RCC 7860 (cell line): ENCODE measurements around the gene SCFD1.
"Not testable (repeated sequence)": the region's sequence is repeated elsewhere in the genome, so short reads cannot be mapped to it uniquely, and the experiment has no call there.

Experiments used
- DNase-seq: peaks from one replicate; pipeline ENCODE4 v3.0.0-alpha.2; 2015; ENCODE audit warnings: low spot score
- FAIRE-seq: peaks from 2 replicates; lab custom pipeline; 2012; peaks lifted over from hg19 to GRCh38; lab: Jason Lieb, UNC

SCFD1 gene

DNA sequence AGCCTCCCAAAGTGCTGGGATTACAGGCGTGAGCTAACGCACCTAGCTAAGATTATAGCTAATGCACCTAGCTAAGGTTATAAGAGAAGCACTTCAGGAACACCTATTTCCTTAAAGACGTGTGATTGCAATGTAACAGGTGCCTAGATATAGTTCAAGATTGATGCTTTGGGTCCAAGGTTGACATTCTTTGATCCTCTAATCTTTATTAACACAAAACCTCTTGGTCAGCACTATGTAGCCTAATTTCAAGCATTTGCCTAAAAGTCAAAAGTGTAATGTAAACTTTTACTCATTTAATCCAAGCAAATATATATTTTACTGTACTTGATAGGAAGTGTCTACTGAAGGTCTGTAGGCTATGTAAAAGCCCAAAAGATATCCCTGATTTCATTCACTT is 36.5 kb downstream of the SCFD1 start:
- DNase-seq (no peak), FAIRE-seq (no peak)

DNA sequence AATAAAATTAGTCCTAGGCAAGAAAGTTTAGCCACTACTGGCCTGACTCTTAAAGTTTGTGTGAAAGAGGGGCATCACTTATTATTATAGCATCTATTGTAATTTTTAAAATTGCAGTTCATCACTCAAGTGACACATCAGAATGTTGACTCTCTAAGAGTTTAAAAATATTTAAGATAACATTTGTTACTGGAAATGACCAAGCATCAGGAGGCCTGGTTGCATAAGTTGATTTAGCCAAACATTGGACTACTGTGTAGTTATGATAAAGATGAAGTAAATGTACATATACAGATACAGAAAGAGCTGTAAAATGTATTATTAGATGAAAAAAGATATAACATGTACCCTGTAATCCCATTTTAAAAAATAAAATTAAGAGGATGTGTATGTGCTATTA is 47.5 kb downstream of the SCFD1 start:
- DNase-seq (no peak), FAIRE-seq (no peak)

DNA sequence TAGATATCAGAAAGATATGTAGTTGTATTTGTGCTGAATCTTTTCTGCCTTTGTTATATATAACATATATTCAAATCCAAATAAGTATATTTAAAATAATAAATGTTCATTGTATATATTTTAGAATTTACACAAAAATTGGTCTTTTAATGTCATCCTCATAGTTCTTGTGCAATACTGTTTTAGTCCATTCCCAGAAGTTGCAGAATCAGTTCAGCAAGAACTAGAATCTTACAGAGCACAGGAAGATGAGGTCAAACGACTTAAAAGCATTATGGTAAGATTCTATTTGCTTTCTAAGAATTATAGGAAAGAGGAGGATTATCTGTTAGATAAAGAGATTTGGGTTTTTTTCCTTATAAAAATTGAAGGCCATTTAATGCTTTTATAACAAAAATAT is 51.0 kb downstream of the SCFD1 start:
- DNase-seq (no peak), FAIRE-seq (no peak)

DNA sequence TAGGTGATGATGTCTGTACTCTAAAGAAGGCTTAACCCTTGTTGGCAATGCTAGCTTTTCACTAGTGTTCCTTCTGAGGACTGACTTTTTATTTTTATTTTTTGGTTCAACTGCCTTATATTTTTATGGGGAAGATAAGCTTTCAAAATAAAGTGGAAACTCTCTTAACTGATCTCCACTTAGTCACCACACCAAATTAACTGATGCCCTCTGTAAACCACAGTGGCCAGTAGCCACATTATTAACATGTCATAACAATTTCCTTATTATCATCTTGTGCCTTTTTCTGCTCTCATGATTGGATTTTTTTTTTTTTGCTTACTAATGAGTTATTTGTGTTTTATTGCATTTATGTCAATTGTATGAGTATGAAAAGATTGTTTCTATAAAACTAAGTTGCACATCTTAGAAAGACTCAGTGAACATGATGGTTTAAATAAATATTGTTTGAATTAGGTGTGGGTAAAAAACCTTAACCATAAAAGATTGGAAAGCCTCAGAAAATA is 56.9 kb downstream of the SCFD1 start:
- no peak for DNase-seq
- FAIRE-seq: no peak

DNA sequence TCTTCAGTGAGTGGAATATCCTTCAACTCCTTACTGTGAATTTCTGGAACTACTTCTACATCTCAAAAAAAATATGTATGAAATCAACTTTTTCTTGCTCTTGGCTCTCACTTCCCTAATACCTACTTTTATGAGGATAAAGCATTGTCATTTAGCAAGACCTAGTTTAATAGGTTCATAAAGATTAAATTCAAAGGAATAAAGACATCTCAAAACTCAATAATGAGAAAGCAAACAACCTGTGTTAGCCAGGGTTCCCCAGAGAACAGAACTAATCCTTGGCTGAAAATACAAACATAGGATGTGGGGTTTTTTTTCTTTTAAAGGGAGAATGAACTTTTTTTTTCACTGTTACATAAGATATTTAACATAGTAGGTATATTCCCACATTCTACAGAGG is 57.9 kb downstream of the SCFD1 start:
- no peak for FAIRE-seq
- DNase-seq: no peak

DNA sequence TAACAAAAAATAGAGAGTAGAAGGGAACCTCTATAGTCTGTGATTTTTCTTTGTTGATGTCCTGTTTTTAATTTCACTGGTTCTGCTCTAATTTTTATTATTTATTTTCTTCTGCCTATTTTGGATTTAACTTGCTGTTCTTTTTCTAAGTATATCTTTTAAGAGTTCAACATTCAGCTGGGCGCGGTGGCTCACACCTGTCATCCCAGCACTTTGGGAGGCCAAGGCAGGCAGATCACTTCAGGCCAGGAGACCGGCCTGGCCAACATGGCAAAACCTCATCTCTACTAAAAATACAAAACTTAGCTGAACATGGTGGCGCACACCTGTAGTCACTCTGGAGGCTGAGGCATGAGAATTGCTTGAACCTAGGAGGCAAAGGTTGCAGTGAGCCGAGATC is 58.7 kb downstream of the SCFD1 start:
- not testable (repeated sequence) for DNase-seq, FAIRE-seq

DNA sequence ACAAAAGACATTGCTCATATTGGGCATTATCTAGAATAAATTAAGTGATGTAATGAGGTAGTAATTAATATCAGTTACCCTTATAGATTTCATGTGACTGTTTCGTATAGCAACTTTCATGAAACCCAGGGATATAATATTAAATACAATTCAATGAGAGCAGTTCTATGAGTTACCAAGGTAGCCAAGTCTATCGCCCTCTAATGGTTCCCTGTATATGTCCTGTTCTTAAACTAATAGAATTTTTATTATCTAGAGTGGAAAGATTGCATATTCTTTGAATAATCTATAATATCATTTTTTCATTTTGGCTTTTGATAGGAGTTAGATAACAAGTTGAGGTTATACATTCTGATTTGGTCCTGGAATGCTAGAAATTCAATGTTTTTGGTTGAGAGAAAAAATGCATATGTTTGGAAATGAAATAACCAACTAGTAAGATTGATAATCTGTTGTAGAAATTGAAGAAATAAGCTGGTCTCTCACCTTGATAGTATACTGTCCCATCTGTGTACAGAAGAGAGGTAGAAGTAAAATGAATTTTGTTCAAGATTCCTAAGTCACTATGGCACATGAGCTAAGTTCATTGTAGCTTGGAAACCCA is 59.7 kb downstream of the SCFD1 start:
- DNase-seq (no peak), FAIRE-seq (no peak)

DNA sequence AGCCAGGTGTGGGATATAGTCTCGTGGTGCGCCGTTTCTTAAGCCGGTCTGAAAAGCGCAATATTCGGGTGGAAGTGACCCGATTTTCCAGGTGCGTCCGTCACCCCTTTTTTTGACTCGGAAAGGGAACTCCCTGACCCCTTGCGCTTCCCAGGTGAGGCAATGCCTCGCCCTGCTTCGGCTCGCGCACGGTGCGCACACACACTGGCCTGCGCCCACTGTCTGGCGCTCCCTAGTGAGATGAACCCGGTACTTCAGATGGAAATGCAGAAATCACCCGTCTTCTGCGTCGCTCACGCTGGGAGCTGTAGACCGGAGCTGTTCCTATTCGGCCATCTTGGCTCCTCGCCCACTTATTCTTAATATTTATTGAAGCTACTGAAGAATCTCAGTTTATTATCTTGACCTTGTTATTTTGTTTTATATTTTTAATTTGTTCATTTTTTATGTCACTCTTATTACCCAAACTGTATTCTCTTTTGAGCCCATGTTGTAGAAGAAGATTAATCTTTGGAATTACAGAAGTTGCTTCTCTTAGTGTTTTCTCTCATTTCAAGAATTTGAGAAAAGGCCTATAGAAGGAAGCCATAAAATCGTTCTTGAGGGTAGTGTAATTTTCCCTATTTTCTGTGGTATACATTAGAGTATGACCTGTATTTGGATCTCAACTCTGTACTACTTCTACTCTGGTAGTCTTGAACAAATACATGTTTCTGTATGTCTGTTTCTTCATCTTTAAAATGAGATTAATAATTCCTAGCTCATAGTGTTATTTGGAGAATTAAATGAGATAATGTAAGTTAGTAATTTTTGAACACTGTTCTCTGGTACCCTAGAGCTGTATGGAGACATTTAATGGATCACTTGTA is 68.6 kb downstream of the SCFD1 start:
- not testable (repeated sequence) for FAIRE-seq, DNase-seq

DNA sequence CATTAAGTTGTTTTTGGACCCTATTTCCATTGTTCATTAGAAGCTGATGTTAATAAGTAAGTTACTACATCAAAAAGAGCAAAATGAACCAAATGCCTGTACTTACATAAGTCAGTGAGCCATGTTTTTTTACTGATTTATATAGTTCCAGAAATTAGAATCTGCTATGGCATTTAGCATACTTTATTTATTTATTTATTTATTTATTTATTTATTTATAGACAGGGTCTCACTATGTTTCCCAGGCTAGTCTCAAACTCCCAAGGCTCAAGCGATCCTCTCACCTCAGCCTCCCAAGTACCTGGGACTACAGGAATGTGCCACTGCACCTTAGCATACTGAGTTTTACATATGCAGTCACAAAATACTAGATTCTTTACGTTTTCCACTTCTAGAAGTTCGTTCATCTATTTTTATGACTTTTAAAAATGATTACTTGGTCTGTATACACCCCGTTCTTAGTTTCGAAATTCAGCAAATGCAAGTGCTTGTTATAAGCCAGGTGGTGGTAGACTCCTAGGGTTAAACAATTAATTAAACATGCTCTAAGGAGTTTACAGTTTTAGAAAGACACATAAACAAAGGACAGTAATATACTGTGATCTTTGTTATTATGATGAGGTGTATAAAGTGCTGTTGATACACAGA is 69.8 kb downstream of the SCFD1 start:
- FAIRE-seq: no peak
- DNase-seq: no peak

DNA sequence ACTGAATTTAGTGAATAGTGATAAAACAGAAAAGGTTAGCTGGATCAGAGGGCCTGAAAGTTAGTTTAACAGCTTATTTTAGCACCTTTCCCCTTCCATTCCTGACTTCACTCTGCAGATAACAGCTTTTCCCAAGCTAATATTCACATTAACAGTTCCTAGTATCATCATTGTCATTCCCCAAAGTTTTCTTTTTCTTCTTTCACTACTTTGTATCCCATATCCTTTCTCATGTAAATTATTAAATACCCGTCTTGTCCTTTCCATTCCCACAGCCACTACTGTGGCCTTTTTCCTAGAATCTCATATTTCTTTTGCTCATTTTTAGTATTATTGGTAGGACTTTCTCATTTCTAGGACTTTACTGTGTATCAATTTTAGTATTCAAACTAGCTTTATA is 70.5 kb downstream of the SCFD1 start:
- FAIRE-seq: no peak
- DNase-seq: no peak

DNA sequence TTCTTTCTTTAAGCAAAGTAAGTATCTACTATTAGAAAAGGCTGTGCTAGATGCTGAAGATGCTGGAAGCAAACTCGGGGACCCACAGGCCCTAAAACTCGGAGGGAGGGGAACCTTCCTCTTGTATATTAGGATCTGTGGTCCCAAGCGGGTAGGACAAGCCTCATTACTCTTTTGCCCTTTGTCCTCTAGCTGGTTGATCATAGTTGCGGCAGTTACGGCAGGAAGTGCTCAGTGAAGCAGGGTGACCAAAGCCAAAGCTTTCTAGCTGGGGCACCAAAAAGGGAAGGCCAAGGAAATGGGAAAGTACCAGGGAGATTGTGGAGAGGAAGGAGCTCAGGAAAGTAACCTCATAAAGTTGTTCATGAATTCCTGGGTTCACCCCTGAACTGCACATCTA is 76.3 kb downstream of the SCFD1 start:
- no peak for FAIRE-seq
- DNase-seq: no peak

DNA sequence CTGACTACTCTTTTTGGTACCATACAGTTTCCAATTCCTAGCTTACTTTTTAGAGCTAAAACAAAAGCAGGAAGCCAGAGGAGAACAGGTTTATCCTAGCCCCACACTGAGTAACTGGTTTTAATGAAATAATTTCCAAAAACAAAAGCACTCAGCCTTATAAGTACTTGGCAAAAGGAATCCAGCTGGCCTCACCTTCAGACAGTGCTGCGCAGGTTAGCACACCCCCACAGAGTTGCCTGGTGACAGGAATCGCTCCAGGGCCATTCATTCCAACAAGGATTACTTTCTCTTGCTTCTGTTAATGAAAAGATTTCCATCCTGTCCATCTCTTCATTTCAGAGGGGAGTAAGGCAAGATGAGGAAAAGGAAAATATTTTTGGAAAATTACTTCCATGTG is 84.6 kb downstream of the SCFD1 start:
- FAIRE-seq (no peak), DNase-seq (no peak)

DNA sequence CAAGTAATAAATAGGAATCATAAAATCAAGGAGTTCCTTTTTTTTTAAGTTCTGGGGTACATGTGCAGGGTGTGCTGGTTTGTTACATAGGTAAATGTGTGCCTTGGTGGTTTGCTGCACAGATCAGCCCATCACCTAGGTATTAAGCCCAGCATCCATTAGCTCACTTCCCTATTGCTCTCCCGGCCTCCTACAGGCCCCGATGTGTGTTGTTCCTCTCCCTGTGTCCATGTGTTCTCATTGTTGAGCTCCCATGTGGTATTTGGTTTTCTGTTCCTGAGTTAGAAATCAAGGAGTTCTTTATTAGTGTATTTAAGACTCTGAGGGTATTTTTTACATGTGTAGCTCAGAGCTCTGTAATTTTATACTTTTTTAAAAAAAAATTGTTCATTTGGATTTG is 86.0 kb downstream of the SCFD1 start:
- FAIRE-seq (no peak), DNase-seq (no peak)

DNA sequence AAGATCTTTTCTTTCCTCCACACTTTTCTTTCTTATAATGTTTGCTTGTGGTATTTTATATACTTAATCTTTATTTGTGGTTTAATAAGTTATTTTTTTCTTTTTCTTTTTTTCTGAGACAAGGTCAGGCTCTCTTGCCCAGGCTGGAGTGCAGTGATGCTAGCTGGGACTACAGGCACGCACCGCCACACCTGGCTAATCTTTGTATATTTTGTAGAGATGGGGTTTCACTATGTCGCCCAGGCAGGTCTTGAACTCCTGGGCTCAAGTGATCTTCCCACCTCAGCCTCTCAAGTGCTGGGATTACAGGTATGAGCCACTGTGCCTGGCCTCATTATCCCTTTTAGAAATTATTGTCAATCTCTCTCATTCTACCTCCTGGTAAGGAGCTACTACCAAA is 87.1 kb downstream of the SCFD1 start:
- FAIRE-seq (no peak), DNase-seq (no peak)

DNA sequence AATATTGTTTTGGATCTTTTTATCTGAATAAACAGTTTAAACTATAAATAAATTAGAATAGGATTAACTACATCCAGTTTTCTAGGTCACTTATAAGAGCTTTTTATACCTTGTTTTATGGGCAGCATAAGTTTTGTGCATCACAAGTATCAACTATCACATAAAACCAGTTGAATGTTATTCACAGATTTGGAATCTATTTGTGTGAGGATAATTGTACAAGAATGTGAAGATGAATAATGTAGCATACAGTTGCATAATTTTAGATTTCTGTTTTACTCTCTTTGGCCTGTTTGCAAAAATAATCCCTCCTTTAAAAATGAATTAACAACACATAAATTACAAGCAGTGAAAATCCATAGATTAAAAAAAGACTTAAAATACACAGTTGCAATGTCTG is 88.8 kb downstream of the SCFD1 start:
- DNase-seq (no peak), FAIRE-seq (no peak)

DNA sequence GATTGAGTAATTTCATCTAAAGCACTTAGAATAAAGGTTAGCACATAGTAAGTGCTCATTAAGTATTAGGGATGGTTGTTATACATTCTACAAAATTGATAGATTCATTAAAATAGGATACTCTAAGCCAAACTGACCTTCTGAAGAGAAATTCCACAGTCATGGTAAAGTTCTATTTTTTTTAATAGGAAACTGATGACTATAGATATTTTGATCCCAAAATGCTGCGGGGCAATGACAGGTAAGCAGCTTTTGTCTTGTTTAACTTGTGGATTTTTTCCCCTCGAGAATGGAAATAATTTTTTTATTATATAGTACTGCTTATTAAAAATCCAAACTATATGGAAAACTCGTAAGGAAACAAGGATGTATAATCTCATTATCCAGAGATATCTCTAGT is 97.0 kb downstream of the SCFD1 start:
- no peak for FAIRE-seq
- DNase-seq: no peak

DNA sequence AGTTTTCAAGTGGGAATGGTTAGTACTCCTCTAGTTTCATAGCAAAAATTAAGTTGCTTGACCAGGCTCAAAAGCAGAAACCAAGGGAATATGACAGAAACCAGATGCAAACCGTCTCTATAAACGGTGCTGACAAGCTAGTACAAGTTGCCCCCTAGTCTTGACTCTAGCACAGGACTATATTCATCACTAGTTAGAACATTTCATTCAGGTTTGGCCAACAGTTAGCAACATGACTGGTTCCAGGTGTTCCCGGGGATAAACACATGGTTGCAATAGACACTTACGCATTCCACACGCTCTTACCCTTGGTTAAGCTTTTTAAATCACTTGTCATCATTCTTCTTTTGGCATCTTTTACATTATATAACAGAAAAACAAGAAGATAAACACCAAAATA is 103.6 kb downstream of the SCFD1 start:
- FAIRE-seq (no peak), DNase-seq (no peak)

DNA sequence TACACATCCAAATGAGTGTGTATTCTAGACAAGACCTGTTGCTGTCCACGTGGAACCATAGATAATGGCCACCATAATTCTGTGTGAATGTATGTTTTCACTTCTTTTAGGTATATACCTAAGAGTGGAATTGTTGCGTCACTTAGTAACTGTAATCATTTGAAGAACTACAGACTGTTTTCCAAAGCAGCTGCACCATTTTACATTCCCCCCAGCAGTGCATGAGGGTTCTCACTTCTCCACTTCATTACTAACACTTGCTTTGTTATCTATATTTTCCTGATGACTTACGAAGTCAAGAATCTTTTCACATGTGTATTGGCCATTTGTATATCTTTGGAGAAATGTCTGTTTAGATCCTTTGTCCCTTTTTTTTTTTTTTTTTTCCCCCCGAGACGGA is 106.4 kb downstream of the SCFD1 start:
- FAIRE-seq: no peak

DNA sequence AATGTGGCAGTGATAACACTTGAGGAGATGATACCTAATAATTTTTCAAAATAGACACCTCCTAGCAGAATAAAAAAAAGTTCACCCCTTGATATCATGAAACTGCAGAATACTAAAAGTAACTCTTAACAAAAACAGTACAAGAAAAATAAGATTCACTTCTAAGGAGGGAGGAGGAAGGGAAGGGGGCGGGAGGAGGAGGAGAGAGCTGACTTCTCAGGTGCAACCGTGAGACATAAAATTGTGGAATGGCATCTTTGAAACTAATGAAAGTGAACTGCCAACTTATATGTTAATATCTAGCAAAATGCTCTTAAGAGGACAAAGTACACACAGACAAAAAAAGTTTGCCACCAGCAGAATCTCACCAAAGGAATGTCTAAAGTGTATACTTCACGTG is 115.8 kb downstream of the SCFD1 start:
- DNase-seq: no peak
- no peak for FAIRE-seq

More for the DNA sequence above, 106.4 kb downstream of the SCFD1 start:
- DNase-seq: no peak

DNA sequence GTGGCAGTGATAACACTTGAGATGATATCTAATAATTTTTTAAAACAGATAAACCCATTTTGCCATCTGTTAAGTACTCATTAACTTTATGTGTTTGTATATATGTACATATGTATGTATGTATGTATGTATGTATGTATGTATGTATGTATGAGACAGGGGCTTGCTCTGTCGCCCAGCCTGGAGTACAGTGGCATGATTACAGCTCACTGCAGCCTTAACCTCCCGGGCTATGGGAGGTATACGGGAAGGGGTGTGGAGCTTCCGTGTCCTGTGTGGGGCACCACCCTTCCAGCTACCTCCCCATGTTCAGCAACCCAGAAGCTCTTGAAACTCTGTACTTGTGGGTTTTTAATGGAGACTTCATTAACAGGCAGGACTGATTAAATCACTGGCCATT is 116.9 kb downstream of the SCFD1 start:
- FAIRE-seq: no peak

DNA sequence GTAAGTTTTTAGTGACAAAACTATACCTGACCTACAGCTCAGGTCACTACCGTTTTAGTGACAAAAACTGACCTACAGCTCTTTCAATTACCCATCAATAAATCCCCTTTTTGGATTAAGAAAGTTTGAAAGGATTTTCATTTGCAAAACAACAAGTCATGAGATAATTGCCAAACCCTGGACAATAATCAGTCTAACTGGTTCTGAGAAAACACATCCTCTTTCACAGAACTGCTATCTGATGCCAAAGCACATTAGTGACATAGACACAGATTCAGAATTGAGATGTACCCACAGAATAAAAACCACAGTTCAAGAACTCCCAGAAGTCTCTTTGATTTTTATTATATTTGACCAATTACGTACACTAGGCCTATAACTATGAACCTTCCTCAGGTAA is 126.2 kb downstream of the SCFD1 start:
- FAIRE-seq (no peak), DNase-seq (no peak)

More for the DNA sequence above, 116.9 kb downstream of the SCFD1 start:
- no peak for DNase-seq
